OCI-LY1 (cell line): ENCODE data around the gene DDX10.

Experiments used
- H2AFZ ChIP-seq: fragments of 200-600 bp; sonication (generic), shearing (Covaris generic); 2 replicates; pipeline ENCODE4 v1.6.0; 2014; ENCODE audit warnings: antibody characterized with exemption, mild to moderate bottlenecking, low read length
- H3F3A ChIP-seq: fragments of 200-600 bp; sonication (generic), shearing (Covaris generic); 2 replicates; pipeline ENCODE4 v1.6.0; 2014; ENCODE audit warnings: mild to moderate bottlenecking, antibody characterized with exemption, low read length, moderate library complexity; ENCODE audit not compliant: insufficient read depth
- H3K27ac ChIP-seq: fragments of 200-600 bp; sonication (generic); 2 replicates; pipeline ENCODE4 v1.5.1; 2014; ENCODE audit warnings: low read length, mixed run types, mild to moderate bottlenecking, low read depth; ENCODE audit not compliant: poor library complexity, severe bottlenecking
- H3K27me3 ChIP-seq: fragments of 200-600 bp; sonication (generic); 2 replicates; pipeline ENCODE4 v1.6.0; 2014; ENCODE audit warnings: antibody characterized with exemption, mild to moderate bottlenecking, low read length, moderate library complexity; ENCODE audit not compliant: insufficient read depth
- H3K36me3 ChIP-seq: fragments of 200-600 bp; sonication (generic); 2 replicates; pipeline ENCODE4 v1.6.1; 2014; ENCODE audit warnings: mild to moderate bottlenecking, antibody characterized with exemption, low read length, moderate library complexity, mixed read lengths; ENCODE audit not compliant: insufficient read depth
- H3K4me1 ChIP-seq: fragments of 200-600 bp; sonication (generic); 2 replicates; pipeline ENCODE4 v1.5.1; 2014; ENCODE audit warnings: mild to moderate bottlenecking, low read length, moderate library complexity; ENCODE audit not compliant: insufficient read depth, severe bottlenecking
- H3K4me2 ChIP-seq: fragments of 200-600 bp; sonication (generic), shearing (Covaris generic); 2 replicates; pipeline ENCODE4 v1.6.1; 2014; ENCODE audit warnings: low read length
- H3K4me3 ChIP-seq: fragments of 200-600 bp; sonication (generic); 2 replicates; pipeline ENCODE4 v1.5.1; 2014; ENCODE audit warnings: low read length, low read depth, mild to moderate bottlenecking, mixed read lengths; ENCODE audit not compliant: poor library complexity, severe bottlenecking
- H3K79me2 ChIP-seq: fragments of 200-600 bp; shearing (Covaris generic); 2 replicates; pipeline ENCODE4 v1.6.1; 2016; ENCODE audit warnings: mixed run types, low read length, mixed read lengths; ENCODE audit not compliant: insufficient read depth
- H3K9ac ChIP-seq: fragments of 200-600 bp; sonication (generic), shearing (Covaris generic); 2 replicates; pipeline ENCODE4 v1.6.1; 2014; ENCODE audit warnings: mild to moderate bottlenecking, low read length, mixed read lengths
- H3K9me2 ChIP-seq: fragments of 200-600 bp; sonication (generic), shearing (Covaris generic); 2 replicates; pipeline ENCODE4 v1.6.1; 2014; ENCODE audit warnings: low read depth, mild to moderate bottlenecking, low read length, mixed read lengths
- H3K9me3 ChIP-seq: fragments of 200-600 bp; shearing (Covaris generic); 2 replicates; pipeline ENCODE4 v1.6.1; 2014; ENCODE audit warnings: low read length, mixed read lengths
- H4K20me1 ChIP-seq: fragments of 200-600 bp; sonication (generic), shearing (Covaris generic); 2 replicates; pipeline ENCODE4 v1.6.0; 2016; ENCODE audit warnings: mild to moderate bottlenecking, low read length; ENCODE audit not compliant: insufficient read depth
- CTCF ChIP-seq: fragments of 200-600 bp; sonication (generic), shearing (Covaris generic); IDR thresholded peaks from 2 replicates; pipeline ENCODE4 v1.5.1; 2017; ENCODE audit warnings: mild to moderate bottlenecking, antibody characterized with exemption, low read length, moderate library complexity, mixed read lengths
- EZH2 ChIP-seq: fragments of 200-600 bp; sonication (generic), shearing (Covaris generic); IDR thresholded peaks from 2 replicates; pipeline ENCODE4 v1.8.0; 2017; ENCODE audit warnings: borderline replicate concordance, mixed run types, mild to moderate bottlenecking, antibody characterized with exemption, low read length, moderate library complexity, mixed read lengths

Gene DDX10

DNA sequence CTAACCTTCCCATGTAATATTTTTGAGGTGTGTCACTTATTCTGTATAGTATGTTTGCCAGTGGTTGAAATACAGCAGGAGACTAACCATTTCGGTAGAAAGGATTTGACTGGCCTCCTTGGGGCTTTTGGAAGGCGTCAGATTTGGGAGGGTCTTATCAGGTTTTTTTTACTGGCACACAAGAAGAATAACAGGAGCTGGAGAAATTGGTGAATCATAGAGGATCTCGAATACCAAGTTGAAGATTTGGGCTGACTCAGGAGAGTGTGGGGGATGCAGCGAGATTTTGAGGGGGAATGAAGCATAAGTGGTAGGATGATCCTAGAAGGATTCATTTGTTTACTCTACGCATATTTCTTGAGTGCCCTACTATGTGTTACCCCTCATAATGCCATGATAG lies 200.5 kb downstream of the DDX10 start:
- Histone ChIP-seq H3K79me2 (no peaks in the 10 kb centered on the region), H4K20me1 (no peaks in the 10 kb centered on the region), H3K36me3 (no peaks in the 10 kb centered on the region), H3K9ac (no peak overlapping the region), H3K9me3 (no peaks in the 10 kb centered on the region), H3K4me3 (no peak overlapping the region), H3K4me1 (no peaks in the 10 kb centered on the region), H2AFZ (no peak overlapping the region), H3K4me2 (no peak overlapping the region), H3K27me3 (no peaks in the 10 kb centered on the region), H3F3A (no peaks in the 10 kb centered on the region), H3K27ac (no peak overlapping the region), H3K9me2 (no peaks in the 10 kb centered on the region)
- TF ChIP-seq CTCF (no peak), EZH2 (no peak)

DNA sequence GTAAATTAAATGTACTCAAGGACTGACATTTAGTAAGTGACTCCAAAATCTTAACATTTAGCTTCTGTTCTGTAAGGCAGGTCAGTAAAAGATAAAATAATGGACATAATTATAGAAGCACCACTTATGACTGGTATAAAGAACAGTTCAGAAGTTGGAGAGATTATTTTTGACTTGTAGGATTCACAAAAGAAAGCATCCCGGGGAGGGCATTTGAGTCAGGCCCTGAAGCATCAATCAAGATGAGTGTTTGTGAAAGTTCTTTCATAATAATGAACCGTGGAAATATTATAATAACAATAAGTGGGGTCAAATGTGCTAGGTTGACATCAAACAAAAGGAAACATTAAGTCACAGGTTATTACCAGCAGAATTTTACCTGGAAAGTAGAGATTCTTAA lies 201.9 kb downstream of the DDX10 start:
- Histone ChIP-seq H3K36me3 (no peaks in the 10 kb centered on the region), H3K4me1 (no peaks in the 10 kb centered on the region), H3K79me2 (no peaks in the 10 kb centered on the region), H4K20me1 (no peaks in the 10 kb centered on the region), H3K27ac (no peak overlapping the region), H3F3A (no peaks in the 10 kb centered on the region), H3K9ac (no peak overlapping the region), H3K27me3 (no peaks in the 10 kb centered on the region), H3K9me2 (no peaks in the 10 kb centered on the region), H3K9me3 (no peaks in the 10 kb centered on the region), H3K4me3 (no peak overlapping the region), H3K4me2 (no peak overlapping the region), H2AFZ (no peak overlapping the region)
- TF ChIP-seq CTCF (no peak), EZH2 (no peak)

DNA sequence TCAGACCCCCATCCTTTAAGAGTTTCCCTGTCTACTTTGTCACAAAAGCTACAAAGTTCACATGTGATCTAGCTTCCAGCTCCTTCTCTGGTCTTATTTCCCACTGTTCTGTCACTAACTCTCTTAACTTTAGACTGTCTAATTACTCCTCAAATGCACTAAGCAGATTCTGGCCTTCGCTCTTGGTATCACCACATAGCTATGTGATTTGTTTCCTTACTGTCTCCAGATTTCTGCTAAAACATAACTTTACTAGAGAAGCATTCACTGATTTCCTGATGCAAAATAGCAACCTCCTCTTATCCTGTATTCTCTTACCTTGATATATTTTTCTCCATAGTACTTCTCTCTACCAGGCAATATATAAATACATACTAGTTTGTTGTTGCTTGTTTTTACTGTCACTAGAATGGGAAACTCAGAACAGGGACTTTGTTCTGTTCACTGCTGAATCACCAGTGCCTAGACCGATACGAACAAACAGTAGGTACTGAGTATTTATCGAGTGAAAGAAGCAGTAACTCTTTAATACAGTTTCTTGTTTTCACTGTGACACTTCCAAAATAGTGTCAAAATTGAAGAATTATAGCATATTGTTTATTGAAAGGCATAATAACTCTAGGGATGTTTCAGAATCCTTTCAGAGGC lies 205.6 kb downstream of the DDX10 start:
- Histone ChIP-seq H4K20me1 (no peaks in the 10 kb centered on the region), H3K4me3 (no peak overlapping the region), H3K9me2 (no peaks in the 10 kb centered on the region), H3K9me3 (no peaks in the 10 kb centered on the region), H3K9ac (no peak overlapping the region), H3F3A (no peaks in the 10 kb centered on the region), H3K27me3 (no peaks in the 10 kb centered on the region), H3K4me1 (no peaks in the 10 kb centered on the region), H3K36me3 (no peaks in the 10 kb centered on the region), H2AFZ (no peak overlapping the region), H3K79me2 (no peaks in the 10 kb centered on the region), H3K4me2 (no peak overlapping the region), H3K27ac (no peak overlapping the region)
- TF ChIP-seq EZH2 = no peak
- no peak for TF ChIP-seq CTCF
